GM12878 (cell line): Measurements from ENCODE around the gene ARHGEF17.

Experiments
- ATF3 ChIP-seq: IDR thresholded peaks from 2 replicates; pipeline ENCODE4 v1.6.1; 2011; ENCODE audit warnings: low read depth, mild to moderate bottlenecking, low read length, moderate library complexity, borderline replicate concordance; ENCODE audit errors: extremely low read depth
- CEBPB ChIP-seq, 2 experiments: fragments of 150-350 bp in 1 of 2; IDR thresholded peaks; 2 replicates each; pipeline ENCODE4 v1.6.1; 2012 to 2014; ENCODE audit warnings: low read depth in 2 of 2, low read length in 2 of 2, borderline replicate concordance in 1 of 2, inconsistent platforms in 1 of 2
- EP300 ChIP-seq, 2 experiments: fragments of 150-350 bp in 1 of 2; IDR thresholded peaks; 2 replicates each; pipeline ENCODE4 v1.6.1; 2011 to 2012; ENCODE audit warnings: low read depth in 2 of 2, low read length in 2 of 2, borderline replicate concordance in 1 of 2, improper control_type of control experiment in 1 of 2, inconsistent platforms in 1 of 2; ENCODE audit not compliant: control insufficient read depth in 1 of 2
- GABPA ChIP-seq: IDR thresholded peaks from 2 replicates; pipeline ENCODE4 v1.6.1; 2014; ENCODE audit warnings: antibody characterized with exemption, low read depth, mild to moderate bottlenecking, inconsistent platforms
- HCFC1 ChIP-seq: fragments of 150-350 bp; IDR thresholded peaks from 2 replicates; pipeline ENCODE4 v1.6.1; 2014; ENCODE audit warnings: low read length
- POLR2A ChIP-seq: IDR thresholded peaks from 2 replicates; pipeline ENCODE4 v1.6.1; 2011; ENCODE audit warnings: low read depth, mild to moderate bottlenecking, low read length
- POLR2AphosphoS5 ChIP-seq: IDR thresholded peaks from 2 replicates; pipeline ENCODE4 v1.6.1; 2011; ENCODE audit warnings: mild to moderate bottlenecking, low read length, inconsistent platforms
- RFX5 ChIP-seq: IDR thresholded peaks from 2 replicates; pipeline ENCODE4 v1.6.1; 2011; ENCODE audit warnings: low read depth, low read length, improper control_type of control experiment
- SIX5 ChIP-seq: IDR thresholded peaks from 2 replicates; pipeline ENCODE4 v1.6.1; 2011; ENCODE audit warnings: mild to moderate bottlenecking, low read depth, low read length, moderate library complexity; ENCODE audit not compliant: severe bottlenecking
- TARDBP ChIP-seq: IDR thresholded peaks from 2 replicates; pipeline ENCODE4 v1.6.1; 2016; ENCODE audit warnings: borderline replicate concordance
- TCF3 ChIP-seq: IDR thresholded peaks from 2 replicates; pipeline ENCODE4 v1.6.1; 2012; ENCODE audit warnings: low read depth, mild to moderate bottlenecking, low read length, borderline replicate concordance; ENCODE audit not compliant: insufficient read depth
- ZBTB40 ChIP-seq: fragments of 450-650 bp; IDR thresholded peaks from 2 replicates; pipeline ENCODE4 v1.6.1; 2016; ENCODE audit warnings: mild to moderate bottlenecking, moderate library complexity, borderline replicate concordance
- TF ChIP-seq, protein P1 (sequence below), 3 experiments: IDR thresholded peaks in 2 of 3; conservative IDR thresholded peaks in 1 of 3; 2 replicates each; pipeline ENCODE4 v1.5.1; 2011; ENCODE audit warnings: low read depth in 3 of 3, low read length in 3 of 3, mild to moderate bottlenecking in 3 of 3, control low read depth in 2 of 3, moderate library complexity in 2 of 3, inconsistent platforms in 1 of 3, mixed read lengths in 1 of 3; ENCODE audit not compliant: control insufficient read depth in 2 of 3, insufficient read depth in 1 of 3; ENCODE audit errors: extremely low read depth in 1 of 3

DNA sequence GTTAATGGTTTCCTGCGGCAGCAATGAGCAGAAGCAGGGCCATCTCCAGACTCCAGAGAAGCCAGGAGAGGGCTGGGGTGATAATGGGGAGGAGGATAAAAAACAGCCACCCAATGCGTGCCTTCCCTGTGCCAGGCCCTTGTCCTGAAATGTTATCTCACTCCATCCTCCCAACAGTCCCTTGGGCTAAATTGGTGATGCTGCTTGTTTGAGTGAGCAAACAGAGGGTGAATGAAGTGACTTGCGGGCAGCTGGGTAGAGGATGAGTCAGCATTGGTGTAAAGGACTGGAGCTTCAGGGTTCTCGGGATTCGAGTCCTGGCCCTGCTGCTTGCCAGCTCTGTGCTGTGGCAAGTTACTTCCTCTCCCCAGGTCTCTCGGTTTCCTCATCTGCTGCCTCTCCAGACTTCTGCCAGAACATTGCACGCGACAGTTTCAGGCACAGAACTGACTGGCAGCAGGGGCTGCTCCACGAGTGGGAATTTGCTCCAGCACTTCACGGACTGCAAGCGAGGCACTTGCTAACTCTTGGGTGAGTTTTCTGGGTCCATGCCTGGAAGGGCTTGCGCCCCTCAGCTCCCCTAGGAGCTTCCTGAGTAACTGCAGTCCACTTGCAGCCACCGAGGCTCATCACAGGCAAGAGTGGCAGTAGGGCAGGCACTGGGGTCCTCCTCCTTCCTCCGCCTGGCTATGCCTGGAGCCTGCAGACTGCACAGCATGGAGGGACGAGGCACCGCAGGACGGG, 36.0 kb upstream of the ARHGEF17 start, which contains the start of gene P2RY6:
- TF ChIP-seq ZBTB40 = no peak
- TF ChIP-seq TARDBP = no peak
- TF ChIP-seq POLR2AphosphoS5 = no peak
- TF ChIP-seq, protein P1, sequence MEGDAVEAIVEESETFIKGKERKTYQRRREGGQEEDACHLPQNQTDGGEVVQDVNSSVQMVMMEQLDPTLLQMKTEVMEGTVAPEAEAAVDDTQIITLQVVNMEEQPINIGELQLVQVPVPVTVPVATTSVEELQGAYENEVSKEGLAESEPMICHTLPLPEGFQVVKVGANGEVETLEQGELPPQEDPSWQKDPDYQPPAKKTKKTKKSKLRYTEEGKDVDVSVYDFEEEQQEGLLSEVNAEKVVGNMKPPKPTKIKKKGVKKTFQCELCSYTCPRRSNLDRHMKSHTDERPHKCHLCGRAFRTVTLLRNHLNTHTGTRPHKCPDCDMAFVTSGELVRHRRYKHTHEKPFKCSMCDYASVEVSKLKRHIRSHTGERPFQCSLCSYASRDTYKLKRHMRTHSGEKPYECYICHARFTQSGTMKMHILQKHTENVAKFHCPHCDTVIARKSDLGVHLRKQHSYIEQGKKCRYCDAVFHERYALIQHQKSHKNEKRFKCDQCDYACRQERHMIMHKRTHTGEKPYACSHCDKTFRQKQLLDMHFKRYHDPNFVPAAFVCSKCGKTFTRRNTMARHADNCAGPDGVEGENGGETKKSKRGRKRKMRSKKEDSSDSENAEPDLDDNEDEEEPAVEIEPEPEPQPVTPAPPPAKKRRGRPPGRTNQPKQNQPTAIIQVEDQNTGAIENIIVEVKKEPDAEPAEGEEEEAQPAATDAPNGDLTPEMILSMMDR (IDR thresholded peaks at IDR 0.05 in 2 of 3, conservative IDR thresholded peaks at IDR 0.05 in 1 of 3; ENCODE audit: control insufficient read depth in 2 of 3, extremely low read depth in 1 of 3, insufficient read depth in 1 of 3, low read depth in 3 of 3, low read length in 3 of 3) = no peak
- no peak for TF ChIP-seq POLR2A
- TF ChIP-seq EP300 (IDR thresholded peaks at IDR 0.05; ENCODE audit: borderline replicate concordance in 1 of 2, control insufficient read depth in 1 of 2, low read depth in 2 of 2, low read length in 2 of 2) = no peak
- no peak for TF ChIP-seq TCF3
- no peak for TF ChIP-seq ATF3
- no peak for TF ChIP-seq RFX5
- TF ChIP-seq HCFC1 = no peak
- no peak for TF ChIP-seq CEBPB (IDR thresholded peaks at IDR 0.05; ENCODE audit: borderline replicate concordance in 1 of 2, low read depth in 2 of 2, low read length in 2 of 2)
- no peak for TF ChIP-seq GABPA
- TF ChIP-seq SIX5 = no peak
